GM12891 (cell line): ENCODE data around the gene POSTN.

Experiments used
- POLR2A ChIP-seq: IDR thresholded peaks from 2 replicates; pipeline ENCODE4 v1.6.1; 2011; ENCODE audit warnings: low read depth, low read length, control low read depth
- POLR2AphosphoS5 ChIP-seq: IDR thresholded peaks from 2 replicates; pipeline ENCODE4 v1.6.1; 2011; ENCODE audit warnings: low read depth, low read length, control low read depth
- SPI1 ChIP-seq: IDR thresholded peaks from 2 replicates; pipeline ENCODE4 v1.6.1; 2011; ENCODE audit warnings: low read depth, low read length, control low read depth
- TAF1 ChIP-seq: IDR thresholded peaks from 2 replicates; pipeline ENCODE4 v1.6.1; 2011; ENCODE audit warnings: low read depth, low read length, control low read depth

GRCh38 chr13:37640499-37640898 is 41.9 kb upstream of the POSTN start:
- TF ChIP-seq POLR2AphosphoS5 (no peak), POLR2A (no peak), TAF1 (no peak), SPI1 (no peak)
